Stimulated activated naive CD8-positive, alpha-beta T cell treated with anti-CD3 and anti-CD28 coated beads, Interleukin-15, amount 100 ng/mL, for 72 hours (primary cell): ENCODE data around the gene VAV3.
A peak's percentile ranks its signal among the peaks of the same experiment; 100 is the strongest.

Source experiments
- ATAC-seq: fragments of 150-1000 bp; cut with Tn5 transposase; 2 replicates; pipeline ENCODE4 v1.10.0; 2021; ENCODE audit warnings: mild to moderate bottlenecking, moderate library complexity
- DNase-seq, 2 donors: peaks; one replicate each; pipeline ENCODE4 v3.0.0; 2021 to 2022
- H3K27ac Mint-ChIP-seq, 2 donors: one replicate each; pipeline ENCODE4 v1.8.0; 2022; ENCODE audit warnings: mild to moderate bottlenecking in 2 of 2, mixed read lengths in 2 of 2, moderate library complexity in 2 of 2
- H3K27me3 Mint-ChIP-seq: one replicate; pipeline ENCODE4 v1.8.0; 2022; ENCODE audit warnings: mixed read lengths
- H3K4me1 Mint-ChIP-seq: one replicate; pipeline ENCODE4 v1.8.0; 2022; ENCODE audit warnings: mild to moderate bottlenecking, mixed read lengths
- H3K4me3 Mint-ChIP-seq, 2 donors: one replicate each; pipeline ENCODE4 v1.8.0; 2022; ENCODE audit warnings: mild to moderate bottlenecking in 2 of 2, mixed read lengths in 2 of 2, moderate library complexity in 1 of 2
- H3K9me3 Mint-ChIP-seq, 2 donors: one replicate each; pipeline ENCODE4 v1.8.0; 2022; ENCODE audit warnings: mixed read lengths in 2 of 2

The VAV3 gene

GRCh38 chr1:107952989-107953388 is 12.0 kb downstream of the VAV3 start:
- ATAC-seq (no peak), DNase-seq (no peak)
- H3K4me1 Mint-ChIP-seq: peaks cover 34% of the 10 kb centered on the region
- no peak overlapping the region for H3K27ac Mint-ChIP-seq
- H3K4me3 Mint-ChIP-seq: no peak overlapping the region
- H3K27me3 Mint-ChIP-seq: no peaks in the 10 kb centered on the region
- no peaks in the 10 kb centered on the region for H3K9me3 Mint-ChIP-seq

GRCh38 chr1:107950464-107950863 is 14.5 kb downstream of the VAV3 start:
- H3K27ac Mint-ChIP-seq: peak overlapping the region in 1 of 2 donors; percentile 28
- H3K9me3 Mint-ChIP-seq: no peaks in the 10 kb centered on the region
- DNase-seq: no peak
- no peak for ATAC-seq
- H3K4me3 Mint-ChIP-seq: no peak overlapping the region
- no peaks in the 10 kb centered on the region for H3K27me3 Mint-ChIP-seq
- peaks cover 34% of the 10 kb centered on the region for H3K4me1 Mint-ChIP-seq

GRCh38 chr1:107949467-107950253 is 15.3 kb downstream of the VAV3 start:
- DNase-seq (no peak), ATAC-seq (peak; percentile 64)
- no peaks in the 10 kb centered on the region for H3K27me3 Mint-ChIP-seq
- H3K4me3 Mint-ChIP-seq: no peak overlapping the region
- no peaks in the 10 kb centered on the region for H3K9me3 Mint-ChIP-seq
- H3K4me1 Mint-ChIP-seq: peaks cover 34% of the 10 kb centered on the region
- no peak overlapping the region for H3K27ac Mint-ChIP-seq

- DNase-seq (no peak), ATAC-seq (no peak)
- Mint-ChIP-seq H3K9me3 (no peaks in the 10 kb centered on the region), H3K27ac (no peak overlapping the region), H3K4me1 (peaks cover 46% of the 10 kb centered on the region), H3K4me3 (no peak overlapping the region), H3K27me3 (no peaks in the 10 kb centered on the region)
These were observed 18.2 kb downstream of the VAV3 start for GRCh38 chr1:107946794-107947193.

- DNase-seq (no peak), ATAC-seq (peak; percentile 33)
- H3K27ac Mint-ChIP-seq: peak overlapping the region in 1 of 2 donors; percentile 60
- H3K4me1 Mint-ChIP-seq: peaks cover 44% of the 10 kb centered on the region
- H3K27me3 Mint-ChIP-seq: no peaks in the 10 kb centered on the region
- H3K4me3 Mint-ChIP-seq: no peak overlapping the region
- no peaks in the 10 kb centered on the region for H3K9me3 Mint-ChIP-seq
These were observed 21.3 kb downstream of the VAV3 start for GRCh38 chr1:107943694-107944093.

GRCh38 chr1:107942814-107943213 is 22.2 kb downstream of the VAV3 start:
- Mint-ChIP-seq H3K9me3 (no peaks in the 10 kb centered on the region), H3K4me1 (peaks cover 50% of the 10 kb centered on the region), H3K27ac (no peak overlapping the region), H3K27me3 (no peaks in the 10 kb centered on the region), H3K4me3 (no peak overlapping the region)
- no peak for ATAC-seq
- DNase-seq: no peak

- no peak for ATAC-seq
- no peak for DNase-seq
- Mint-ChIP-seq H3K27me3 (no peaks in the 10 kb centered on the region), H3K4me3 (peak overlapping the region in 1 of 2 donors; percentile 7), H3K27ac (no peak overlapping the region), H3K9me3 (no peaks in the 10 kb centered on the region), H3K4me1 (peaks cover 62% of the 10 kb centered on the region)
These were observed 23.4 kb downstream of the VAV3 start for GRCh38 chr1:107941531-107941930.

GRCh38 chr1:107941123-107941522 is 23.9 kb downstream of the VAV3 start:
- H3K27ac Mint-ChIP-seq: no peak overlapping the region
- H3K27me3 Mint-ChIP-seq: no peaks in the 10 kb centered on the region
- DNase-seq (no peak), ATAC-seq (no peak)
- H3K4me3 Mint-ChIP-seq: no peak overlapping the region
- peaks cover 64% of the 10 kb centered on the region for H3K4me1 Mint-ChIP-seq
- H3K9me3 Mint-ChIP-seq: no peaks in the 10 kb centered on the region

- H3K27me3 Mint-ChIP-seq: no peaks in the 10 kb centered on the region
- no peak for ATAC-seq
- no peak for DNase-seq
- H3K27ac Mint-ChIP-seq: no peak overlapping the region
- peaks cover 69% of the 10 kb centered on the region for H3K4me1 Mint-ChIP-seq
- H3K9me3 Mint-ChIP-seq: no peaks in the 10 kb centered on the region
- no peak overlapping the region for H3K4me3 Mint-ChIP-seq
These were observed 24.3 kb downstream of the VAV3 start for GRCh38 chr1:107940701-107941100.

GRCh38 chr1:107940017-107940577 is 24.9 kb downstream of the VAV3 start:
- ATAC-seq (no peak), DNase-seq (no peak)
- Mint-ChIP-seq H3K4me3 (no peak overlapping the region), H3K27ac (no peak overlapping the region), H3K9me3 (no peaks in the 10 kb centered on the region), H3K27me3 (no peaks in the 10 kb centered on the region), H3K4me1 (peaks cover 75% of the 10 kb centered on the region)

- DNase-seq (no peak), ATAC-seq (no peak)
- no peak overlapping the region for H3K4me3 Mint-ChIP-seq
- no peaks in the 10 kb centered on the region for H3K27me3 Mint-ChIP-seq
- H3K4me1 Mint-ChIP-seq: peaks cover 83% of the 10 kb centered on the region
- no peak overlapping the region for H3K27ac Mint-ChIP-seq
- H3K9me3 Mint-ChIP-seq: no peaks in the 10 kb centered on the region
These were observed 25.7 kb downstream of the VAV3 start for GRCh38 chr1:107939256-107939655.

- Mint-ChIP-seq H3K4me3 (peak overlapping the region; percentile 46 to 48), H3K27me3 (no peaks in the 10 kb centered on the region), H3K9me3 (no peaks in the 10 kb centered on the region), H3K27ac (no peak overlapping the region), H3K4me1 (peaks cover 85% of the 10 kb centered on the region)
- ATAC-seq: peak; percentile 72
- peak; percentile 40 to 69 for DNase-seq
These were observed 28.2 kb downstream of the VAV3 start for GRCh38 chr1:107936498-107937481.

- Mint-ChIP-seq H3K9me3 (no peaks in the 10 kb centered on the region), H3K27ac (peak overlapping the region; percentile 2 to 31), H3K27me3 (no peaks in the 10 kb centered on the region), H3K4me3 (peak overlapping the region; percentile 59 to 70), H3K4me1 (peaks cover 73% of the 10 kb centered on the region)
- DNase-seq: peak; percentile 61 to 74
- ATAC-seq: peak; percentile 94
These were observed 29.4 kb downstream of the VAV3 start for GRCh38 chr1:107935396-107936064.

GRCh38 chr1:107934578-107934977 is 30.4 kb downstream of the VAV3 start:
- H3K4me1 Mint-ChIP-seq: peaks cover 74% of the 10 kb centered on the region
- no peak for ATAC-seq
- H3K4me3 Mint-ChIP-seq: peak overlapping the region; percentile 58 to 59

GRCh38 chr1:107933736-107934135 is 31.2 kb downstream of the VAV3 start:
- H3K27me3 Mint-ChIP-seq: no peaks in the 10 kb centered on the region
- DNase-seq (no peak), ATAC-seq (no peak)
- H3K4me1 Mint-ChIP-seq: peaks cover 81% of the 10 kb centered on the region
- H3K27ac Mint-ChIP-seq: no peak overlapping the region
- no peak overlapping the region for H3K4me3 Mint-ChIP-seq
- H3K9me3 Mint-ChIP-seq: no peaks in the 10 kb centered on the region

More at GRCh38 chr1:107934578-107934977, 30.4 kb downstream of the VAV3 start:
- Mint-ChIP-seq H3K9me3 (no peaks in the 10 kb centered on the region), H3K27ac (no peak overlapping the region), H3K27me3 (no peaks in the 10 kb centered on the region)
- no peak for DNase-seq
